LHCN-M2 (cell line): ENCODE results near the gene PEX5L. TPM values are rescaled to one million over a fixed set of nuclear protein-coding genes. Genes with fewer than 3 reads are reported as not detected.

Experiments
- DNase-seq: peaks from one replicate; pipeline ENCODE4 v3.0.0-alpha.2; 2012; ENCODE audit warnings: low read depth
- total RNA-seq: library from RNA; depleted of rRNA; stranded (reverse); fragments of >200 nt; gene quantifications from 2 replicates; pipeline ENCODE4 v1.2.3, GENCODE V29; 2014

The PEX5L gene
- total RNA-seq, 1 experiment from 2014 or later: under 0.01 TPM

DNA sequence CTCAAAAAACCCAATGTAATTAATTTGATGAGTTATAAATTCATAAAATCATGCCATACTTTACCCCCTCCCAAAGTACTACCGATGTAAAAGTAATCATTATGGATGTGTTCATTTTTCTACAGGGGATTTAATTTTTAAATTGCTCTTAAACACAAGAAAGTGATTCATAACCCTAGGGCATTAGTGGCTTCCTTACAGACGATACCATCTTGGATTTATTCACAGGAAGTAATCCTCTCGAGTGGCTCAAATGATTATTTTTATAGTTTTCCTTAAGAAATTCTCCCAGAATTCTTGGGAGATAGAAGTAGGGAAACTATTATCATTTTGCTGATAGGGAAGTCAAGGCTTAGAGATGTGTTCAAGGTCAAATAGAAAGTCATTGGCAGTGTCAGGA, 80.9 kb downstream of the PEX5L start:
- DNase-seq: no peak

DNA sequence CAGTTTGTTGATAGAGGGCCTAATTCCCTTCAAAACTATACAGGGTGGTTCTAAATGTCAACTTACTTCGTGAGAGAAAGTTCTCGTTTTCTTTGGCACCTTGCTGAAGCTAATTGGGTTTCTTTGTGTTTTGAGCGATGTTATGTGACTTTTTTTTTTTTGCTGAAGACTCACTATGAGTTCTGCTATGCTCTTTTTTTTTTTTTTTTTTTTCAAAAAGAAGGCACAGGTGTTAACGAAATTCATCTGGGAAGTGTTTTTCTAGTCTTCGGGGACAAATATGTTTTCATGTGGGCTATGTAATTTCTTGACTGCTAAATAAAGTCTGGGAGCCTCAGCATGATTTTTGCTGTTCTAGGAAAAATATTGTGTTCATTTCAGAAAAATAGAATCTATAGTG, 81.5 kb downstream of the PEX5L start:
- DNase-seq: no peak

DNA sequence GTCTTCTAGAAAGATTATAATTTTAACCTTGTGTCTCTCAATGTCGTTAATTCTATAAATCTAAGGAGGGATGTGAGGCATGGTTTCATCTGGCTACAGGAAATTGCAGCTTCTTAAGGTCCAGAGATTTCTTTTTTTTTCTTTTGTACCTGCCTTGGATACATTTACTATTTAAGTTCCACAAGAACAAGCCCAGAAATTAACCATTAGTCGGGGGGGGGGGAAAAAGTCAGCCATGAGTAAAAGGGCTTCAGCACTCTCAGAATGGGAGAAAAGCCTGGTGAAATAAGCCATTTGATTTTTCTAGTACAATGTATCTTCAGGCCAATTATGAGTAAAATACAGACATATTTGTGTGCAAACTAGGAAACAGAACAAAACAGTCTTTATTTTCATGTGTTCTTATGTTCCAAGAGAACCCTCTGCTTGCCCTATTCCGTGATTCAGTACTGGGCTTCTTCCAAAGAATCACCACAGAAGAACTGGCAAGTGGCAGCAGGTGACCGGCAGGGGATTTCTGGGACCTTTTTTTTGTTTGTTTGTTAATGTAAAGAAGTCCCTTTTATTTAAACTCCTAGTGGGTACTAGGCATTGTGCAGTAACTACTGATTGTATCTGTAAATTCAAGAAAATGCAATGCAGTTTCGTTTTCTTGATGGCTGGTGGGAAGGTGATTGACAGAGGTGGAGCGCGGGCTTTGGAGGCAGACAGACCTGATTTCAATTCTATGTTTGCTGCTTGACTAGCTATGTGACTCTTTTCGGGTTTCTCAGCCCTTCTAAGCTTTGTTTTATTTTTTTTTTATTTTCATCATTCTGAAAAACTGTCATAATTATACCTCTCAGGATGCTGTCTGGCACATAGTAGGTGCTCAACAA, 82.5 kb downstream of the PEX5L start:
- no peak for DNase-seq

DNA sequence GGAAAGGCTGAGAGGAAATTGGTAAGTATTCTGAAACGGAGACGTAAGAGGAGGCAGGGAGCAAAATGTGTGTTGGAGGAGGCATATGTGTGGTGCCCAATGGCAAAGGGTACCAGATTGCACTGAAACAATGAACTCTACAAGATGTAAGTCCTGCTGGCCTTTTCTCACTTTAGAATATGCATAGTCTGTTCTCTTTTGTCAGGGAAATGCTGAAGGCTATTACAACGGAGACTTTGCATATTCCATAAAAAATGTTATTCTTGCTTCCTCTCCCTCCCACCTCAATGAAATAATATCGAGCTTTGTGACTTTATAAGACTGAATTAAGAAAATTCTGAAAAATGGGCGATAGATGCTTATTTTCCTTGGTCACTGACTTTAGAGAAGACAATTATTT, 85.9 kb downstream of the PEX5L start:
- DNase-seq: no peak

DNA sequence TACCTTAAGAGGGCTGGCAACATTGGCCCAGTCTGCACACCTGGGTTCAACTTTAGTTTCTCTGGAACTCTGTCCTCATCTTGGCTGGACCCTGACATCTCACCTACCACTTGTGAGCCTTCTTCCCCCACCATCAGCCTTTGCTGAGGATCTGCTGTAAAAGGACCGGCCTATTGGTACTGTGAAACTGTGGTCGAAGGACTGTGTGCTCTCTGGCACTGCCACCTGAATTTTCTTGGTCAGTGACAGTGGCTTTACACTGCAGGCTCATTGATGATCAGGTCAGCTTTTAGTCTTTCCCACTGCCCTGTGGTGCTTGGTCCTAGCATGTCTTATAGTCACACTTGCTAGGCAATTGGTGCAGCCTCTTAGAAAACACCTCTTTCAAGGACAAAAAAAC, 86.9 kb downstream of the PEX5L start:
- no peak for DNase-seq

DNA sequence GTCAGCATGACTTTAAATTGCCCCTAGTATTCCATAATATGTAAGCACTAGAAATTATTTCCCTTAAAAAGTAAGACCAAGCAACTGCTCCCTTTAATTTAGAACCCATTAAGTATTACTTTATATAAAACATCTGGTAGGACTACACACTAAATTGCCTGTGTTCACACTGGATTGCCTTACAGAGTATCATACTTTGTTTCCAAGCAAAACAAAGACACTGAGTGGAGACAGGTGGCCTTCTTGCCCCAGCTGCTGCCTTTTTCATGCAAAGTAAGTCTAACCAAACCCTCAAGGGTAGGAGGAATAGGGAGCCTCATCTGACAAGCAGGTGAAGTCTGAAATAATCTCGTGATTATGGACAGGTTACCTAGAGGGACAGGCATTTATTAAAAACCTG, 87.3 kb downstream of the PEX5L start:
- no peak for DNase-seq

DNA sequence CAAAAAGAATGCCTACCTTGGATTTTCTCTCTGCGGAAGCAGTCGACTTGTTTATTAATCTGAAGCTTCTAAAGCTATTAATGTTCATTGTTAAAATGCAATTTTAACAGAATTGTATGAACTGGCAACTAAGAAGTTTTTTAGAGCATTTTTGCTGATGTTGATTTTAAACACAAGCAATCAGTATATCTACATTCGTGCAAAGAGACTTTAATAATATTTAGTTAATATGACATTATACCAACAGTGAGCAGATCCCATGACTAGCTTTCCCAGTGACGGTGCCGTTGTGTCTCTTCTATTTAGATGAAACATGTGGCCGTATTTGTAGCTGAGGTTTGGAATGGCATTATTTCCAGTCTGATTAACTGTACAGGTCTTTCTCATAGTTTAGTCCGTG, 88.0 kb downstream of the PEX5L start:
- no peak for DNase-seq

DNA sequence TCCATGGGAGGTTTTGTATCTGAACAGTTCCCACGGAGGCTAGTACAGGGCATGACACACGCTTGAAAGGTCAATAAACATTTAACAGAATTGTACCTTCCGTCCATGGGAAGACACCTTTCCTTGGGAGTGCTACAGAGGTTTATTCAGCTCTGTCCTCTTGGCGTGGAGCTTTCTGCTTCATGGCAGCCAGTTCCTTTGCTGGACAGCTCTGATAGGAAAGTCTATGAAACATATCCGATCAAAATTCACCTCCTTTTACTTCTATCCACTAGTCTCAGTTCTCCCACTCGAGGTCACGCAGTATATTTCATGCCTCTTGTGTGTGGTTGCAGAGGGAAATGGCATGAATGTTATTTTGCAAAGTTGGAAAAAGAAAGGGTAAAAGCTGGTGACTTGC, 91.2 kb downstream of the PEX5L start:
- DNase-seq: no peak

DNA sequence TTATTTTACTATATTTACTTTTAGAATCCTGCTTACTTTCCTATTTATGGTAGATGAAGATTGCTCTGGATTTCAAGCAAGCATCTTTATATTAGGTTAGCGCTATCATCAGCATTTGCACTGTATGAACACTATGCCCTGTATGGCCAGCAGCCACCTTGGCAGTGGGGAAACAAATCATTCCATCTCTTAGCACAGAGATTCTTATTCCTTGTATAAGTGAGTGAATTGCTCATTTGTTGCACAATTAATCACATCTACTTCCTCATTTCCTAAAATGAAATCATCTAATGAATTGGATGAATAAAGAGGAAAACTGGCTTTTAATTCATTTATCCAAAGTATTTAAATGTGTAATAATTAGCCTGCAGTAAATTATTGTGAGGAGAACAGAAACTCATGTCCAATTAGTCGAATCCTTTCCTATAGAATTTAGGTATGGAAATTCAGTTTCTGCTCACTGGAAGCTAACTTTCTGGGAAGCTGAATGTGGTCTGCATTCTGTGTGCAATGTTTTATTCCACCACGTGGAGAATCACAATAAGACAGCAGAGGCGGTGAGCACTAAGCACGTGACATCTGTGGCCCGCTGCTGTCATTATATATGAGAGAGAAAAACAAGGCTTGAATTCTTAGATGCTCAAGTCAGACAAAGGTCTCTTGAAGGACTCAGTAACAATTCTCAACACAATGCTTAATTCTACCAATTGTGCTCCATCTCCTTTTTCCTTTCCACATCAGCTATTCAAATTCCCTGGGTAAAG, 93.4 kb downstream of the PEX5L start:
- DNase-seq: no peak

DNA sequence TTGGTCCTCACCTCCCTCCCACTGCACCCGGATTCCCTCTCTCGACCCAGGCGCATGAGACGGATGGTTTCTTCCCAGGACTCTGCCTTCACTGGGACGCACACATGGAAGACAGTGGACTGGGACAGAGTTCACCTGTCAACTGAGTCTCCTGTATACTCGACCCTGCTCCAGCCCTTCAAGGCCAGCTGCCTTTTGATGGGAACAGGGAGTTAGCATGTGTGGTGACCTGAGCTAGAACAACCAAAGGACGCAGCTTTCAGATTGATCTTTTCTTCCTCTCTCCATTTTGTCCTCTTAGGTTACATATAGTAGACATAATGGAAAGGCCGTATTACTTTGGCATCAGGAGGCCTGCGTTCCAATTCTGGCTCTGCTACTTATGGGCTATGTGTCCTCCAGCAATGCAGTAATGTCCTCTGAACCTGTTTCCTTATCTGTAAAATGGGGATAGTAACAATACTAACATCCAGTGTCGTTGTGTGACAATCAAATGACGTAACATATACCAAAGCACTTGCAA, 94.1 kb downstream of the PEX5L start:
- no peak for DNase-seq

DNA sequence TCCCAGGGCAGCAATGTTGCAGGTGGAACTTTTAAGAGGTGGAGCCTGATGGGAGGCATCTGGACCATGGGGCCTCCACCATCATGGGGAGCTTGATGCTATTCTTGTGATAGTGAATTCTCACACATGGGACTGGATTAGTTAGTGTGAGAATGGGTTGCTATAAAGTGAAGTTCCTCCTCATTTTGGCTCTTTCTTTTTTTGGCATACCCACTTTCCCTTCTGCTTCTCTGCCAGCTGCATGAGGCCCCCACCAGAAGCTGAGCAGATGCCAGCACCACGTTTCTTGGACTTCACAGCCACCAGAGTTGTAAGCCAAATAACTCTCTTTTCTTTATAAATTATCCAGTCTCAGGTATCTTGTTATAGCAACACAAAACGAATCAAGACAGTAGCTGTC, 101.0 kb downstream of the PEX5L start:
- no peak for DNase-seq

DNA sequence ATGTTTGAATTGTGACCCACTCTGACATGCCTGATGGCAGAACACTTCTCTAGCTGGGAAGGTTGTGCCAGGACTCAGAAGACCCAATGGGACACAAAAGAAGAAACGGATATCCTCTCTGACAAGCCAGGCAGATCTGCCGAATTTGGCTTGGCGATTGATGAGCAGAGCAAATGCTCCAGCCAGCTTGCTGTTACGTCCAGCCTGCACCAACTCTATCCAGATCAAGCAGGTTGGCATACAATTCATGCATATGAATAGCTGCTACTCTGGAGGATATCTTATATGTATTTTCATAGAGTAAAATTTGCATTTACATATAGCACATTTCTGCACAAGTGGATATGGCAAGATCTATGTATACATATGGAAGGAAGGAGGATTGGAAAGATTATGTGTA, 102.8 kb downstream of the PEX5L start:
- DNase-seq: no peak

DNA sequence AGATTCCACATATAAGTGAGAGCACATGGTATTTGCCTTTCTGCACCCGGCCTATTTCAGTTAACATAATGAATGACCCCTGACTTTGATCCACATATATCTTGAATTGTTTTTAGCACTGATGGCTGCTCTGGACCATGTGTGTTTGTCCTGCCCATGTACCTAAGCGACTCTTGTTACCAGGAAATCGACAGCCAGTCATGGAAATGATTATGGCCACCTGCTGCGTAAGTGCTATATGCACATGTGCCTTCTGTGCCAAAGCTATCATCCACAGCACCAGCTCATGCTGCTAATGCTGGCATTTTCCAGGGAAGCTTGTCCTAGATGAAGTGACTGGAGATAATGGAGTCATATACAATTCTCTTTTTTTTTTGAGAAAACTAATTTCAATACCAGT, 103.7 kb downstream of the PEX5L start:
- no peak for DNase-seq

DNA sequence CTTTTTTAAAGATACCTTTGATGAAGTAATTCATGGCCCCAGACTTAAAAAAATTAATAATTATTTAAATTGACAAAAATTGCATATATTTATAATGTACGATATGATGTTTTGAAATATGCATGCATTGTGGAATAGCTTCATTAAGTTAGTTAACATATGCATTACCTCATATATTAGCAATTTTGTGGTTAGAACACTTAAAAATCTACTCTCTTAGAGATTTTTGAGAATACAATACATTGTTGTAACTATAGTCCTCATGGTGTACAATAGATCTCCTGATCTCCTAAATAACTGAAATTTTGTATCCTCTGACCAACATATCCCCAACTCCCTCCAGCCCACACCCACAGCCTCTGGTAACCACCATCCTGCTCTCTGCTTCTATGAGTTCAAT, 104.1 kb downstream of the PEX5L start:
- no peak for DNase-seq

DNA sequence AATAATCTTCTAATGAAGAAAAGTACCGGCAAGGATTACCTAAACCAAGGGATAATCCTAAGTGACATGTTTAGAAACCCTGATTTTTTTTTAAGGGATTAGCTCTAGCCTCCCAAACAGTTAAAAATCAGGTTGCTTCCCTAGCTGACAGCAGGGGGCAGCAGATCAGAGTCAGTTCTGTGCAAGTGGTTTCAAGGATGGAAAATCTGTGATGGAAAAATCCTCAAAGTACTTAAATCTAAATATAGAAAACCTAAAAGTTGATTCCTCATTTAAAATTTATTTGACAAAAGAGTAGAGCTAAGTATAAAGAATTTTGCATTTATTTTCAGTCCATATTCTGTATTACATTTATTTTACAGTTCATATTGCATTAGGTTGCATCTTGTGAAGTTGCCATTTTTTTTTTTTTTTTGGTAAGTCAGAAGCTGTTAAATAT, 107.6 kb downstream of the PEX5L start:
- peak; percentile 55 for DNase-seq

DNA sequence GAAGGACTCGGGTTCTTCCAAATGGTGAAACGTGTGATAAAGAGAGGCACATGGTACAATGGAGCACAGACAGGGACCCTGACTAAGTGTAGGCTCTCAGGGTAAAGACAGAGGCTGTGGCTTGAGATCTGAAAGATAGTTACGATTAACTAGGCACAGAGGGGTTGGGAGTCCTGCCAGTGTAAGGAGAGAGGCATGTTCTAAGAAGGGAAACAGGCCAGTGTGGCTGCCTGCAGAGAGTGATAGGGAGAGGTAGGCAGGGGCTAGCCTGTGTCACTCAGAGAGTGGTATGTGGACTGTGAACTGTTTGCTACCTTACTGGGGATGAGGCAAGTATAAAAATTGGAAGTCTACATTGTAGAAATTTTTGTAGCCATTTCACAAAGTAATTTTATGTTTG, 109.5 kb downstream of the PEX5L start:
- DNase-seq: no peak

DNA sequence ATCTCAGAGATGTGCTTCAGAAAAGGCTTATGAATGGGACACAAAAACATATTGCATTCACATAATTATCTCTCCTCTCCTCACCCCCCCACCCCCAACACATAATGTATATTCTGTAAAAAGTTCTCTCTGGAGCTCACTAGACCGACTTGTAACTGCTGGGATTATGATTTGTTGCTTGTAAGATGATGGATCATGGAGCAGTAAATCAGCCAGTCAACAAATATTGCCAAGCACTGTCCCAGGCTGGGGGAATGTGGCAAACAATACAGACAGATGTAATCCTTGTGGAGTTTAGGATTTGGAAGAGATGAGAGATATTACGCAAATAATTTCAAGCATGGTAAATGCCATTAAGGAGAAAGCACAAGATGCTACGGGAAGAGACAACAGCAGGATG, 114.8 kb downstream of the PEX5L start:
- DNase-seq: no peak

DNA sequence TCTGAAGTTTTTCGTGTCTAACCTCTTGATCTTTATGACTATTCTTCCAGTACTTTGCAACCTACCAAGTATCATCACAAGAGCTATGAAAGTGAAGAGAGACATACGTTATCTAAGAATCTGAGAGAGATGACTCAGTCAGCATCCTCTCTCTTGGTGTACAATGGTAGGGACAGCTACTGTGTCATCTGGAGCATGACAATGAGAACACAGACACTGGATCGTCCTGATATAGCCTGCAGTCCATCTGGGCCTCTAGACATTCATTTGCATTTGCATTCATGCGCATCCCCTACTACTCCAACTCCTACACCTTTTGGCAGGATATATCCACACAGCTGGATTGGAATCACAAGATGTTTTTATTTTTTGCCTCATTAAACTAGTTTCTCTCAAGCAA, 115.2 kb downstream of the PEX5L start:
- DNase-seq: no peak

DNA sequence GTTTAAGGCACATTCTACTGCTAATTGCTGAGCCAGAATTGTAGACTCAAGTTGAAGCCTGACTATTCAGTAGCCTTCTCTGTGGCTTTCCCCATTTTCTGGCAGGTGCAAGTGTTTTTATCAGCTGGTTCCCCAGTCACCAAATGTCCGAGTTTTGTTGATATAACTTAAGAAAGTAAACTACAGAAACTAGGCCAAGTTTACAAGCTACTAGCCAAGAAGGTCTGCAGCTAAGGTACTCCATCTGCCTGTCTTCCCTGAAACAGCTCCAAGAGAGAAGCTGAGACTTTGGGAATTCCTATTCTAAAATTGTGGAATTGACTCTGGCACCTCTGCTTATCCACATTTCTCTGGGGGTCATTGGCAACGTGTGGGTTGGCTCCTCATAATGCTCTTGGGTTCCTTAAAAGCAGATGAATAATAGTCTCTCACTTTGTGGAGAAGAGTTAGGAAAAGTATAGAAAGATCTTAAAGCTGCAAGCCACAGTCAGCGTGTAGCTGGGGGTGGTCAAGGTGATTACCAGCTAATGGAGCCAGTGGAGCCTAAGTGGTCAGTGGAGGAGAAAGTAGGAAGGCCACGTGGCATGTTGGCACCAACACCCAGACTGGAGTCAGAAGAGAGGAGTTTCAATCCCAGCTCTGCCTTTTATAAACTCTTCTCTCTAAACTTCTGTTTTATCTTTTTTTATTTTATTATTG, 128.8 kb downstream of the PEX5L start:
- DNase-seq: no peak

DNA sequence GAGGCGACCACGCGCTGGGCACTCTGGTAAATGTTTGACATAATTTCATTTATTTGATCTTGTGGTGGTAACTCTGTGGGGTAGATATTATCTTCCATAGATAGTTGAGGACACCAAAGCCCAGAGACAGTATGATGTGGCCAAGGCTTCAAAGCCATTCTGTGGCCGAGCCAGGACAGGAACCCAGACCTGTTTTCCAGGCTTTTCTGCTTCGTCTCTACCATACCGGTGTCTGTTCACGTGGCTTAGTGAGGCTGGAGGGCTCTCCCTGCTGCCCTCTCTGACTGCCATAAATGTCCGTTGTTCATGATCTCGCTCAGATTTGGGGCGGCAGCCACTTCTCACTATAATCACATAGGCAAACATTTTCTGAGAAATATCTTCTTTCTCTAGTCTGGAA, 134.7 kb downstream of the PEX5L start:
- no peak for DNase-seq

DNA sequence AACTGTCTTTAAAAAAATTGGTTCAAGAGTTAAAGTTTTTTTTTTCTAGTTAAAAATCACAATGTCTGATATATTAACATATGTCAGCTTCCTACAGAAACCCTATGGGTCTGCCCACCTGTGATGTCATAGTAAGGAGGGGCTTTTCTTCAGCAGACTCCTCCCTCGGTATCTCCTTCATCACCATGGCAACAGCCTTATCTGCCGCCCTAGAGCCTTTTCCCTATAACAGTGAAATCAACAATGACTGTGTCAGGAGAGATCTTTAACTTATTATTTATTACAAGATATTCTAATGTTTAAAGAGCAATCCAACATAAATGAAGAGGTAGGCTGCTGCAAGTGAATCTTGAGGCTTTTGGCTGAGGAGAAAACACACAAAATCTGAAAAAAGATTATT, 138.7 kb downstream of the PEX5L start:
- DNase-seq: peak; percentile 28

DNA sequence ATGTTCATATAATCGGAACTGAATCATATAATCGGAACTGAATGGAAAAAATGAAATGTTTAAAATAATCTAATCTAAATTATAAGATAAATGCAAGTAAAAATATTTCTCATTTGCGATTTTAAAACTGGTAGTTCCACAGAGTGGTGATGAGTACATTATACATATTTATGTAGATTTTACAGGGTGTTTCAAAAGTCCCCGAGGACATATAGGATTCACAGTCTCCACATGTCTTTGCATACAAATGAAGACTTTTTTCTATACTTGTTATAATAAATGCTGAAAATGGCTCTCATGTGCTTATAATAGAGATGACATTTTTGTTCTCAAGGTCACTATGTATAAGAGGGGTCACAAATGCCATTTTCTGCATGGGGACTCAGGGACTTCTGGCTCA, 139.5 kb downstream of the PEX5L start:
- DNase-seq: no peak
